ENCODE results near the gene STUB1. TPM values are rescaled to one million over a fixed set of nuclear protein-coding genes. Genes with fewer than 3 reads are reported as not detected.

Gene STUB1
- total and polyA plus RNA-seq, 4 donors, result 32.4 to 74.4 (median 50.2) TPM

GRCh38 chr16:708019-708418 lies 27.8 kb downstream of the STUB1 start:
- H3K27me3 ChIP-seq (ENCODE audit: control insufficient read depth in 4 of 4, insufficient read depth in 4 of 4, low read length in 3 of 4), result peaks cover 4 to 20% (median 14%) of the 10 kb centered on the region in 4 donors
- TF ChIP-seq EGR1 (IDR thresholded peaks at IDR 0.05; ENCODE audit: low read depth in 2 of 2) (no peak), FOXA2 (IDR thresholded peaks at IDR 0.05) (no peak), MAX (IDR thresholded peaks at IDR 0.05) (no peak), CTCF (IDR thresholded peaks at IDR 0.05; ENCODE audit: low read depth, low read length, missing input control) (no peak), JUND (IDR thresholded peaks at IDR 0.05) (no peak), FOXA1 (IDR thresholded peaks at IDR 0.05) (no peak), HNF4G (IDR thresholded peaks at IDR 0.05) (no peak), TAF1 (conservative IDR thresholded peaks at IDR 0.05) (no peak), RXRA (IDR thresholded peaks at IDR 0.05) (no peak), RAD21 (IDR thresholded peaks at IDR 0.05) (no peak), ATF3 (IDR thresholded peaks at IDR 0.05) (no peak), REST (IDR thresholded peaks at IDR 0.05) (no peak), YY1 (IDR thresholded peaks at IDR 0.05) (no peak)
- TF ChIP-seq, protein P1, sequence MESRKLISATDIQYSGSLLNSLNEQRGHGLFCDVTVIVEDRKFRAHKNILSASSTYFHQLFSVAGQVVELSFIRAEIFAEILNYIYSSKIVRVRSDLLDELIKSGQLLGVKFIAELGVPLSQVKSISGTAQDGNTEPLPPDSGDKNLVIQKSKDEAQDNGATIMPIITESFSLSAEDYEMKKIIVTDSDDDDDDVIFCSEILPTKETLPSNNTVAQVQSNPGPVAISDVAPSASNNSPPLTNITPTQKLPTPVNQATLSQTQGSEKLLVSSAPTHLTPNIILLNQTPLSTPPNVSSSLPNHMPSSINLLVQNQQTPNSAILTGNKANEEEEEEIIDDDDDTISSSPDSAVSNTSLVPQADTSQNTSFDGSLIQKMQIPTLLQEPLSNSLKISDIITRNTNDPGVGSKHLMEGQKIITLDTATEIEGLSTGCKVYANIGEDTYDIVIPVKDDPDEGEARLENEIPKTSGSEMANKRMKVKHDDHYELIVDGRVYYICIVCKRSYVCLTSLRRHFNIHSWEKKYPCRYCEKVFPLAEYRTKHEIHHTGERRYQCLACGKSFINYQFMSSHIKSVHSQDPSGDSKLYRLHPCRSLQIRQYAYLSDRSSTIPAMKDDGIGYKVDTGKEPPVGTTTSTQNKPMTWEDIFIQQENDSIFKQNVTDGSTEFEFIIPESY (IDR thresholded peaks at IDR 0.05), result no peak
- H3K4me3 ChIP-seq (ENCODE audit: low read depth in 1 of 3, low read length in 3 of 3), result no peak overlapping the region
- H3K9ac ChIP-seq (ENCODE audit: low read depth in 1 of 2, low read length in 2 of 2), result no peak overlapping the region
- peaks cover 0 to 4% (median 0%) of the 10 kb centered on the region in 4 donors for H3K4me1 ChIP-seq (ENCODE audit: control insufficient read depth in 4 of 4, insufficient read depth in 4 of 4, low read length in 3 of 4)
- H3K27ac ChIP-seq (ENCODE audit: low read depth in 1 of 2, low read length in 2 of 2), result no peak overlapping the region
- no peaks in the 10 kb centered on the region for H3K36me3 ChIP-seq (ENCODE audit: control insufficient read depth in 4 of 4, insufficient read depth in 3 of 4, low read depth in 1 of 4, low read length in 3 of 4)
- 53% methylated on average over 3 of the region's 3 CpGs for WGBS
- DNase-seq (ENCODE audit: low spot score), result no peak
- no peaks in the 10 kb centered on the region for H3K9me3 ChIP-seq (ENCODE audit: control insufficient read depth in 4 of 4, low read length in 3 of 4)

- Histone ChIP-seq H3K27ac (ENCODE audit: low read depth in 1 of 2, low read length in 2 of 2) (no peak overlapping the region), H3K27me3 (ENCODE audit: control insufficient read depth in 4 of 4, insufficient read depth in 4 of 4, low read length in 3 of 4) (peaks cover 4 to 18% (median 9%) of the 10 kb centered on the region in 4 donors), H3K9me3 (ENCODE audit: control insufficient read depth in 4 of 4, low read length in 3 of 4) (no peaks in the 10 kb centered on the region), H3K36me3 (ENCODE audit: control insufficient read depth in 4 of 4, insufficient read depth in 3 of 4, low read depth in 1 of 4, low read length in 3 of 4) (no peaks in the 10 kb centered on the region), H3K4me1 (ENCODE audit: control insufficient read depth in 4 of 4, insufficient read depth in 4 of 4, low read length in 3 of 4) (peaks cover 0 to 4% (median 0%) of the 10 kb centered on the region in 4 donors), H3K4me3 (ENCODE audit: low read depth in 1 of 3, low read length in 3 of 3) (no peak overlapping the region), H3K9ac (ENCODE audit: low read depth in 1 of 2, low read length in 2 of 2) (no peak overlapping the region)
- TF ChIP-seq EGR1 (IDR thresholded peaks at IDR 0.05; ENCODE audit: low read depth in 2 of 2) (no peak), FOXA1 (IDR thresholded peaks at IDR 0.05) (no peak)
- no peak for DNase-seq (ENCODE audit: low spot score)
- WGBS, result 66% methylated on average over 4 of the region's 4 CpGs
Observed at GRCh38 chr16:708959-709358, 28.7 kb downstream of the STUB1 start.

Measured in liver (tissue), 9 donors.